ENCODE results near the gene FAM168A. TPM values are rescaled to one million over a fixed set of nuclear protein-coding genes. Genes with fewer than 3 reads are reported as not detected.

FAM168A gene
- total RNA-seq, 1 experiment from 2014 or later: 25.9 TPM

- no peak for TF ChIP-seq ZMAT4 (CRISPR knock-in tag; IDR thresholded peaks at IDR 0.05)
Observed at GRCh38 chr11:73510877-73511276, 87.0 kb downstream of the FAM168A start (continued).

- peaks cover 9% of the 10 kb centered on the region for H3K36me3 Mint-ChIP-seq
- no peak for ATAC-seq
- peaks cover 13% of the 10 kb centered on the region for H3K9me3 Mint-ChIP-seq
- H3K27me3 Mint-ChIP-seq (ENCODE audit: low read depth): no peaks in the 10 kb centered on the region
- H3K27ac Mint-ChIP-seq: no peak overlapping the region
- no peaks in the 10 kb centered on the region for H3K4me1 Mint-ChIP-seq
- POLR2A ChIA-PET: interaction anchor here (0.5 kb wide), 1 partner anchor 1327 kb away, joined by 3 read pairs; no protein-coding TSS in a partner anchor
- TF ChIP-seq PREB (CRISPR knock-in tag; IDR thresholded peaks at IDR 0.05; ENCODE audit: borderline replicate concordance) (no peak), STAT6 (CRISPR knock-in tag; conservative IDR thresholded peaks at IDR 0.05; ENCODE audit: low read depth) (no peak), JAZF1 (CRISPR knock-in tag; IDR thresholded peaks at IDR 0.05) (no peak), NFYB (CRISPR knock-in tag; conservative IDR thresholded peaks at IDR 0.05; ENCODE audit: low read depth) (no peak), ZNF532 (CRISPR knock-in tag; IDR thresholded peaks at IDR 0.05; ENCODE audit: borderline replicate concordance) (no peak), ZBTB43 (CRISPR knock-in tag; IDR thresholded peaks at IDR 0.05) (no peak)
- CTCF ChIA-PET: interaction anchor here (1.4 kb wide), 1 partner anchor 32 kb away, joined by 4 read pairs; no protein-coding TSS in a partner anchor
- DNase-seq (ENCODE audit: low spot score): no peak
- no peak overlapping the region for H3K4me3 Mint-ChIP-seq
Observed at GRCh38 chr11:73510106-73510505, 87.8 kb downstream of the FAM168A start.

GRCh38 chr11:73509188-73509587 lies 88.7 kb downstream of the FAM168A start:
- ATAC-seq (no peak), DNase-seq (ENCODE audit: low spot score) (no peak)
- POLR2A ChIA-PET: no interaction called here
- Mint-ChIP-seq H3K9me3 (peaks cover 19% of the 10 kb centered on the region), H3K27ac (no peak overlapping the region), H3K4me3 (no peak overlapping the region), H3K27me3 (ENCODE audit: low read depth) (no peaks in the 10 kb centered on the region), H3K4me1 (no peaks in the 10 kb centered on the region), H3K36me3 (peaks cover 14% of the 10 kb centered on the region)
- CTCF ChIA-PET: interaction anchor here (1.4 kb wide), 1 partner anchor 31 kb away, joined by 4 read pairs; no protein-coding TSS in a partner anchor
- TF ChIP-seq CREB1 (CRISPR knock-in tag; IDR thresholded peaks at IDR 0.05): no peak
- no peak for TF ChIP-seq E2F5 (CRISPR knock-in tag; IDR thresholded peaks at IDR 0.05)
- TF ChIP-seq ZMAT4 (CRISPR knock-in tag; IDR thresholded peaks at IDR 0.05): no peak
- TF ChIP-seq E2F1 (CRISPR knock-in tag; IDR thresholded peaks at IDR 0.05): no peak
- TF ChIP-seq OVOL2 (CRISPR knock-in tag; IDR thresholded peaks at IDR 0.05; ENCODE audit: borderline replicate concordance): no peak
- no peak for TF ChIP-seq MLX (CRISPR knock-in tag; IDR thresholded peaks at IDR 0.05)
- no peak for TF ChIP-seq E2F4 (CRISPR knock-in tag; IDR thresholded peaks at IDR 0.05; ENCODE audit: borderline replicate concordance, low read depth)
- TF ChIP-seq TCF7 (CRISPR knock-in tag; IDR thresholded peaks at IDR 0.05; ENCODE audit: low read depth): no peak
- TF ChIP-seq ZNF219 (CRISPR knock-in tag; IDR thresholded peaks at IDR 0.05; ENCODE audit: borderline replicate concordance): no peak
- TF ChIP-seq NR2C2 (CRISPR knock-in tag; IDR thresholded peaks at IDR 0.05): no peak
